ENCODE measurements around the gene ARHGAP32.

DNA sequence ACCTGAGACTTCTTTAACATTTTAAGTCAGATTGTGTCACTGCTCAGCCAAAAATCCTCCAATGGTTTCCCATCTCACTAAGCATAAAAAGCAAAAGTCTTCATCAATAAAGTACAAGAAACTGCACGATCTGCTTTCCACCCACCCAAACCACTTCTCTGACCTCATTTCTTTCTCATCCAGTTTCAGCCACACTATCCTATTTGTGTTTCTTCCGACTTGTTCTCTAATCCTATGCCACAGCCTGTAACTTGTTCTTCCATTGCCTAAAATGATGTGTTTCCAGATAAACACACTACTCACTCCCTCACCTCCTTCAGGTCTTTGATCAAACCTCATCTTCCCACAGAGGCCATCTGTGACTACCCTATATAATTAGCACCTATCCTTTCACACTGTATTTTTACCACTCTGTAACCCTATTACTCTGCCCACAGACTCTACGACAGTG lies 28.4 kb downstream of the ARHGAP32 start:
- TF ChIP-seq, protein P1, sequence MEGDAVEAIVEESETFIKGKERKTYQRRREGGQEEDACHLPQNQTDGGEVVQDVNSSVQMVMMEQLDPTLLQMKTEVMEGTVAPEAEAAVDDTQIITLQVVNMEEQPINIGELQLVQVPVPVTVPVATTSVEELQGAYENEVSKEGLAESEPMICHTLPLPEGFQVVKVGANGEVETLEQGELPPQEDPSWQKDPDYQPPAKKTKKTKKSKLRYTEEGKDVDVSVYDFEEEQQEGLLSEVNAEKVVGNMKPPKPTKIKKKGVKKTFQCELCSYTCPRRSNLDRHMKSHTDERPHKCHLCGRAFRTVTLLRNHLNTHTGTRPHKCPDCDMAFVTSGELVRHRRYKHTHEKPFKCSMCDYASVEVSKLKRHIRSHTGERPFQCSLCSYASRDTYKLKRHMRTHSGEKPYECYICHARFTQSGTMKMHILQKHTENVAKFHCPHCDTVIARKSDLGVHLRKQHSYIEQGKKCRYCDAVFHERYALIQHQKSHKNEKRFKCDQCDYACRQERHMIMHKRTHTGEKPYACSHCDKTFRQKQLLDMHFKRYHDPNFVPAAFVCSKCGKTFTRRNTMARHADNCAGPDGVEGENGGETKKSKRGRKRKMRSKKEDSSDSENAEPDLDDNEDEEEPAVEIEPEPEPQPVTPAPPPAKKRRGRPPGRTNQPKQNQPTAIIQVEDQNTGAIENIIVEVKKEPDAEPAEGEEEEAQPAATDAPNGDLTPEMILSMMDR (IDR thresholded peaks at IDR 0.05), result no peak
- no peak for TF ChIP-seq POLR2A (IDR thresholded peaks at IDR 0.05)

Data from lower leg skin (tissue), 3 donors.